Esophagus muscularis mucosa (tissue), 4 donors: ENCODE results near the gene KSR1. TPM values are rescaled to one million over a fixed set of nuclear protein-coding genes. Genes with fewer than 3 reads are reported as not detected.

ENCODE experiments used
- DNase-seq: peaks from one replicate; pipeline ENCODE4 v3.0.0-alpha.2; 2017; ENCODE audit errors: extremely low spot score
- H3K27ac ChIP-seq, 4 donors: fragments of 200-600 bp; sonication (generic); replicated peaks in 1 of 4; 1 replicate in 3 of 4; 2 replicates in 1 of 4; pipeline ENCODE4 v1.5.1; 2016 to 2019; ENCODE audit warnings: mild to moderate bottlenecking in 1 of 4
- H3K27me3 ChIP-seq, 4 donors: fragments of 200-600 bp; sonication (generic); one replicate each; pipeline versions ENCODE4 v1.5.1 to v1.6.0; 2016 to 2019
- H3K36me3 ChIP-seq, 4 donors: fragments of 200-600 bp; sonication (generic); one replicate each; pipeline ENCODE4 v1.5.1; 2016 to 2019
- H3K4me1 ChIP-seq, 4 donors: fragments of 200-600 bp; sonication (generic); one replicate each; pipeline ENCODE4 v1.5.1; 2016 to 2019
- H3K4me3 ChIP-seq, 4 donors: fragments of 200-600 bp; sonication (generic); 1 replicate in 2 of 4; 2 replicates in 2 of 4; pipeline ENCODE4 v1.5.1; 2016 to 2019; ENCODE audit warnings: mild to moderate bottlenecking in 4 of 4, moderate library complexity in 1 of 4
- H3K9me3 ChIP-seq, 4 donors: fragments of 200-600 bp; sonication (generic); 1 replicate in 3 of 4; 2 replicates in 1 of 4; pipeline ENCODE4 v1.5.1; 2016 to 2019
- EP300 ChIP-seq: sonication (generic); formaldehyde crosslinking; IDR thresholded peaks from one replicate; pipeline ENCODE4 v1.6.1; 2017; ENCODE audit warnings: antibody characterized with exemption
- POLR2A ChIP-seq: fragments of 450-650 bp; IDR thresholded peaks from one replicate; pipeline ENCODE4 v1.6.1; 2017; ENCODE audit warnings: antibody characterized with exemption, moderate library complexity, mild to moderate bottlenecking, low read depth
- POLR2AphosphoS5 ChIP-seq, 2 donors: sonication (generic); formaldehyde crosslinking; IDR thresholded peaks; one replicate each; pipeline ENCODE4 v1.6.1; 2017; ENCODE audit warnings: antibody characterized with exemption in 2 of 2
- WGBS: methylation state at CpG from one replicate; pipeline ENCODE4 v1.1.5; 2018; 5-methylcytosine and 5-hydroxymethylcytosine counted together
- intact Hi-C: fragments of 100-400 bp; cut with DNase I; formaldehyde crosslinking; loops from one replicate; pipeline ENCODE4 v1.15.1; 2023
- total RNA-seq, 4 donors: library from RNA; depleted of rRNA; stranded (reverse); fragments of >200 nt; gene quantifications; one replicate each; pipeline versions ENCODE4 v1.1.0 to v1.2.1, GENCODE V29; 2016
- TF ChIP-seq, protein P1 (sequence below), 3 experiments: fragments of 200-600 bp in 2 of 3; fragments of 450-650 bp in 1 of 3; sonication (generic) in 2 of 3; IDR thresholded peaks; one replicate each; pipeline ENCODE4 v1.5.1; 2017 to 2019; ENCODE audit warnings: antibody characterized with exemption in 3 of 3, mild to moderate bottlenecking in 2 of 3, moderate library complexity in 1 of 3

KSR1 gene
- total RNA-seq, 4 donors from 2014 or later: 13.3 to 18.9 (median 13.7) TPM

DNA sequence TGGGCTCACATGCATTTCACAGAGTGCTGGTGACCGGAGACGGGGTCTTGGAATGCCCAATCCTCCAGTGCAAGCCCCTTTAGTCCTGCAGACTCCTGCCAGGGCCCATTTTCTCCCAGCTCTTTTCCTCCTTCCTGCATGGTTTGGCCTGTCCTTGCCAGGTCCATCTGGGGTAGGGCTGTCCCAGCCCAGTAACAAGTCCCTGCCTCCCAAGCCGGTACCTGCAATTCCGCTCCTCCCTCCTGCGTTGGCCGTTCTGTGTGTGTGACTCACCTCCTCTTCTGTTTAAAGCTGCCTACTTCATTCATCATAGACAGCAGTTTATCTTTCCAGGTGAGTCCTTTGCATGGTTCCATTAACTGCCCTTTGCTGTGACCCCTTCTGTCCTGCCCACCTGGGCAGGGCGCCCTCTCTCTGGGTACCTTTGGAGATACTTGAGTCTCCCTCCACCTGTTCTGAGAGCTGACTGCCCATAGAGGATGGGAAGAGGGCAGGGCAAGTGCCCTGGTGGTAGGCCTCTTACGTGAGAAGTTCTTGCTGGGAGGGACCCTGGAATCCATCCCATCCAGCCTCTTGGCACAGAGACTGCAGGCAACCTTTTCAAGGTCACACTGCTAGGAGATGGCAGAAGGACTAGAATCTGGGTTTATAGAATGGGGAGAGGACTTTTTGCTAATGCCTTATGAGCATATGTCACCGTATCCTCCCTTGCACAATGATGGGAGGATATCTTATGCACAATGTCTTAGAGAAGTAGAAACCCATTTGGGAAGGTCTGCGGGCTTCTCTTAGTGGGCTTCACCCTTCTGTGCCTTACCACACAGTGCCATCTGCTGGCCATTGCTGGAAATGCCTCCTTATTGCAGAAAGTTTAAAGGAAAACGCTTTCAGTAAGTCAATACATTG lies 145.1 kb downstream of the KSR1 start:
- WGBS: 67% methylated on average over 11 of the region's 11 CpGs

DNA sequence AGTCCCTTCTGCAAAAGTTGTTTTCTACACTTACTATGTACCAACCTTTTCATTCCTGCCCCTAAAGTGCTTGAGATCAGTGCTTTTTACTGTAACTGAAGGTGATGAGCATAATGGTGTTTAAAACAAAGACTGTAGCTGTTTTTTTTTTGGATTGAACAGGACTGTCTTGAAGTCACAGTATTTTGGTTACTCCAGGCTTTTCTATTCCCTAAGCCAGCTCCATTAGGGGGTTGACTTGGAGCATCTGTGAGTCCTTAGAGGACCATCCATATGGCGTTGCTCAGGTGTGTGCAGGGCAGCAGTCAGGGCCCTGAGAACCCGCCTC lies 145.7 kb downstream of the KSR1 start:
- Histone ChIP-seq H3K4me3 (no peak overlapping the region), H3K4me1 (peaks cover 3 to 25% (median 14%) of the 10 kb centered on the region in 4 donors), H3K9me3 (no peaks in the 10 kb centered on the region), H3K27me3 (no peaks in the 10 kb centered on the region), H3K36me3 (peaks cover 12 to 62% (median 50%) of the 10 kb centered on the region in 4 donors), H3K27ac (no peak overlapping the region)
- WGBS: 67% methylated on average over 1 of the region's 2 CpGs
- intact Hi-C loops: loop anchor here (2.0 to 10.0 kb wide), 6 partner anchors 49 to 365 kb away; no protein-coding TSS in a partner anchor
- DNase-seq: no peak
- TF ChIP-seq POLR2A (no peak), POLR2AphosphoS5 (IDR thresholded peaks at IDR 0.05) (no peak), EP300 (no peak)
- TF ChIP-seq, protein P1, sequence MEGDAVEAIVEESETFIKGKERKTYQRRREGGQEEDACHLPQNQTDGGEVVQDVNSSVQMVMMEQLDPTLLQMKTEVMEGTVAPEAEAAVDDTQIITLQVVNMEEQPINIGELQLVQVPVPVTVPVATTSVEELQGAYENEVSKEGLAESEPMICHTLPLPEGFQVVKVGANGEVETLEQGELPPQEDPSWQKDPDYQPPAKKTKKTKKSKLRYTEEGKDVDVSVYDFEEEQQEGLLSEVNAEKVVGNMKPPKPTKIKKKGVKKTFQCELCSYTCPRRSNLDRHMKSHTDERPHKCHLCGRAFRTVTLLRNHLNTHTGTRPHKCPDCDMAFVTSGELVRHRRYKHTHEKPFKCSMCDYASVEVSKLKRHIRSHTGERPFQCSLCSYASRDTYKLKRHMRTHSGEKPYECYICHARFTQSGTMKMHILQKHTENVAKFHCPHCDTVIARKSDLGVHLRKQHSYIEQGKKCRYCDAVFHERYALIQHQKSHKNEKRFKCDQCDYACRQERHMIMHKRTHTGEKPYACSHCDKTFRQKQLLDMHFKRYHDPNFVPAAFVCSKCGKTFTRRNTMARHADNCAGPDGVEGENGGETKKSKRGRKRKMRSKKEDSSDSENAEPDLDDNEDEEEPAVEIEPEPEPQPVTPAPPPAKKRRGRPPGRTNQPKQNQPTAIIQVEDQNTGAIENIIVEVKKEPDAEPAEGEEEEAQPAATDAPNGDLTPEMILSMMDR (IDR thresholded peaks at IDR 0.05): no peak

More for the DNA sequence above, 145.1 kb downstream of the KSR1 start:
- Histone ChIP-seq H3K27ac (no peak overlapping the region), H3K27me3 (no peaks in the 10 kb centered on the region), H3K4me1 (peaks cover 3 to 31% (median 14%) of the 10 kb centered on the region in 4 donors), H3K9me3 (no peaks in the 10 kb centered on the region), H3K4me3 (no peak overlapping the region), H3K36me3 (peaks cover 11 to 56% (median 46%) of the 10 kb centered on the region in 4 donors)
- DNase-seq: peak; percentile 95
- no peak for TF ChIP-seq POLR2AphosphoS5 (IDR thresholded peaks at IDR 0.05)
- TF ChIP-seq, protein P1 (IDR thresholded peaks at IDR 0.05): peak; percentile 90 to 95 (median 94)
- intact Hi-C loops: loop anchor here (2.0 to 10.0 kb wide), 4 partner anchors 109 to 365 kb away; no protein-coding TSS in a partner anchor

DNA sequence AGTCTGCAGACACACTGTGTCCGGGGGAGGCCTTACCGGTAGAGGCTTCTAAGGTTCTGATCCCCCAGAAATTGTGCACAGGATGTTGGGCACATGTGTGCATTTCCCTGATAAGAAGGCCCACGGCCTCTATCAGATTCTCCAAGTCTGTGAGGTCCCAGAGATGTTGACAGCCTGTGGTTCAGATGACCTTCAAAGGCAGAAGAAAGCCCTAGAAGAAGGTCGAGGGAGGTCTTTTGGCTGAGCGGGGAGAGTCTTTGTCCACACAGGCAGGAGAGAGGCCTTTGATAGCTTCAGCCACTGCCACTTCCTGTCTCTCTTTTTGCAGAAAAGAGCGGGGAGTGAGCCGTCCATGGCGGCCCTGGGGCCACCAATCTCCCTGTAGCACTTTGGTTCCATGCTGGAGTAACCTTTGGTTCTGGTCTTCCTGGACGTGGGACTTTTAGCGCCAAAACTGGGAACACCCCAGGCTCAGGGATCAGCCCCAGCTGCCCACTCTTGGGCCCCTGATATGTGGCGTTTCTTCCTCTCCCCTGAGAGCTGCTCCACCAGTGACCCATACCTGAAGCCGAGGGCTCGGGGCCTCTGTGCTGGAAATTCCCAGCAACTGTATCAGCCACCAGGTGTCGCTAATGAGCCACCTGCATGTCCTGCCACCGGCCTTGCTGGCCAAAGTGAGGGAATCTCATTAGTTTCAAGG lies 146.6 kb downstream of the KSR1 start:
- intact Hi-C loops: loop anchor here (2.0 to 10.0 kb wide), 4 partner anchors 48 to 248 kb away; no protein-coding TSS in a partner anchor
- Histone ChIP-seq H3K27me3 (no peaks in the 10 kb centered on the region), H3K9me3 (no peaks in the 10 kb centered on the region), H3K4me3 (no peak overlapping the region), H3K27ac (no peak overlapping the region), H3K4me1 (peaks cover 3 to 25% (median 14%) of the 10 kb centered on the region in 4 donors), H3K36me3 (peaks cover 12 to 63% (median 51%) of the 10 kb centered on the region in 4 donors)
- TF ChIP-seq EP300: no peak
- TF ChIP-seq, protein P1 (IDR thresholded peaks at IDR 0.05): peak; percentile 83 to 98 (median 93)
- DNase-seq: peak; percentile 95
- WGBS: 69% methylated on average over 10 of the region's 15 CpGs

DNA sequence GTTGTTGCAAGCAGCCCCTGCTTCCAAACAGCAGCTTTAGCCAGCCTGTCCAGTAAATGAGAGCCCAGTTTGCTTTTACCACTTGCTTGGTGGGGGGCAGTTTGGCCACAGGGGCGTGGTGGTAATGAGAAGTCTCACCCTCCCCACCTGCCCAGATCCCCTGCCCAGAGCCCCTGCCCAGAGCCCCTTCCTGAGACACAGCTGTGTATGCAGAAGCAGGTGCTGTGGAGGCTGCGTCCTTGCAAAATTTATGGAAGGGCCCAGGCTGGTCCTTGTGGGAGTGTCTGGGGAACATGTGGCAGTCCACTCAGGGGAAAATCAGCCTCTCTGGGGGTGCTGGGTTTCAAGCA lies 147.1 kb downstream of the KSR1 start:
- no peaks in the 10 kb centered on the region for H3K9me3 ChIP-seq
- H3K4me3 ChIP-seq: no peak overlapping the region
- intact Hi-C loops: loop anchor here (2.0 to 10.0 kb wide), 4 partner anchors 47 to 249 kb away; no protein-coding TSS in a partner anchor
- 64% methylated on average over 2 of the region's 2 CpGs for WGBS
- peaks cover 12 to 62% (median 51%) of the 10 kb centered on the region in 4 donors for H3K36me3 ChIP-seq
- DNase-seq: no peak
- H3K27me3 ChIP-seq: no peaks in the 10 kb centered on the region
- H3K4me1 ChIP-seq: peaks cover 3 to 25% (median 14%) of the 10 kb centered on the region in 4 donors
- TF ChIP-seq EP300: no peak
- TF ChIP-seq, protein P1 (IDR thresholded peaks at IDR 0.05): no peak
- no peak overlapping the region for H3K27ac ChIP-seq
